ENCODE results near the gene SOS2. TPM values are rescaled to one million over a fixed set of nuclear protein-coding genes. Genes with fewer than 3 reads are reported as not detected.

SOS2 gene
- total and polyA plus RNA-seq, 2 donors (not counting 1 experiment from before 2014, with no cell fraction given): 9.6 to 51.0 TPM

DNA sequence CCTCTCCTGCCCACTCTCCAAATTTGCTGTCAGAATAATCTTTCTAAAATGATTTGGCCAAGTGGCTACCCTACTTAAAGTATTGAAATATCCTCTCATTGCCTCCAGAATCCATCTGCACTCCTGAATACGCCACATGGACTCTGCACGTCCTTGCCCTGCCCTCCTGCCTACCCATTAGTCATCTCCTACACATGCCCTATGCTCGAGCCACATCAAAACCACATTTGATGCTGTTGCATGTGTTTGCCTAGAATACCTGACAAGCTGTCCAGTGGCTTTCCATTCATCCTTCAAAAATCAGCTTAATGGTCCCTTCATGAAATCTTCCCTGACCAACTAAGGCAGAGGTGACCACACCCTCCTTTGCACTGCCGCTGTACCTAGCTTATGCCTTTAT, 132.0 kb downstream of the SOS2 start:
- Histone ChIP-seq H3K27me3 (replicated peaks in 1 of 4; ENCODE audit: control extremely low read depth in 1 of 4, control insufficient read depth in 3 of 4, insufficient read depth in 4 of 4, low read length in 3 of 4) (no peaks in the 10 kb centered on the region), H3K4me1 (ENCODE audit: control insufficient read depth in 2 of 2, insufficient read depth in 2 of 2, low read length in 2 of 2) (peaks cover 42 to 63% of the 10 kb centered on the region in 2 donors), H3K9me3 (ENCODE audit: control extremely low read depth in 1 of 3, control insufficient read depth in 2 of 3, insufficient read depth in 1 of 3, low read length in 2 of 3) (no peaks in the 10 kb centered on the region), H3K4me2 (replicated peaks; ENCODE audit: low read depth, low read length, poor library complexity, severe bottlenecking) (no peak overlapping the region), H3K79me2 (ENCODE audit: control insufficient read depth, insufficient read depth, low read length) (peaks cover 98% of the 10 kb centered on the region), H4K20me1 (ENCODE audit: control insufficient read depth, insufficient read depth, low read length, poor library complexity, severe bottlenecking) (no peaks in the 10 kb centered on the region), H2AFZ (ENCODE audit: insufficient read depth, low read depth, low read length, poor library complexity, severe bottlenecking) (no peak overlapping the region), H3K4me3 (ENCODE audit: control extremely low read depth in 1 of 5, extremely low read depth in 1 of 5, insufficient read depth in 1 of 5, low read depth in 2 of 5, low read length in 4 of 5) (no peak overlapping the region), H3K27ac (ENCODE audit: low read length in 2 of 2) (no peak overlapping the region), H3K36me3 (replicated peaks in 1 of 2; ENCODE audit: control extremely low read depth in 1 of 2, control insufficient read depth in 1 of 2, extremely low read depth in 1 of 2, insufficient read depth in 2 of 2, low read length in 1 of 2) (peaks cover 0 to 5% of the 10 kb centered on the region in 2 experiments), H3K9ac (ENCODE audit: low read length) (no peak overlapping the region)
- no peak overlapping the region for H3K4me3 Mint-ChIP-seq
- H3K4me1 Mint-ChIP-seq: peaks cover 66% of the 10 kb centered on the region
- intact Hi-C loops (cut with micrococcal nuclease): no loop called here
- DNase-seq (no peak), ATAC-seq (ENCODE audit: low read depth) (no peak)
- H3K27ac Mint-ChIP-seq: peak overlapping the region; percentile 28
- H3K27me3 Mint-ChIP-seq: no peaks in the 10 kb centered on the region
- WGBS (ENCODE audit: insufficient coverage): 84% methylated on average over 3 of the region's 4 CpGs
- H3K9me3 Mint-ChIP-seq (ENCODE audit: insufficient read depth): no peaks in the 10 kb centered on the region
- TF ChIP-seq, protein P1, sequence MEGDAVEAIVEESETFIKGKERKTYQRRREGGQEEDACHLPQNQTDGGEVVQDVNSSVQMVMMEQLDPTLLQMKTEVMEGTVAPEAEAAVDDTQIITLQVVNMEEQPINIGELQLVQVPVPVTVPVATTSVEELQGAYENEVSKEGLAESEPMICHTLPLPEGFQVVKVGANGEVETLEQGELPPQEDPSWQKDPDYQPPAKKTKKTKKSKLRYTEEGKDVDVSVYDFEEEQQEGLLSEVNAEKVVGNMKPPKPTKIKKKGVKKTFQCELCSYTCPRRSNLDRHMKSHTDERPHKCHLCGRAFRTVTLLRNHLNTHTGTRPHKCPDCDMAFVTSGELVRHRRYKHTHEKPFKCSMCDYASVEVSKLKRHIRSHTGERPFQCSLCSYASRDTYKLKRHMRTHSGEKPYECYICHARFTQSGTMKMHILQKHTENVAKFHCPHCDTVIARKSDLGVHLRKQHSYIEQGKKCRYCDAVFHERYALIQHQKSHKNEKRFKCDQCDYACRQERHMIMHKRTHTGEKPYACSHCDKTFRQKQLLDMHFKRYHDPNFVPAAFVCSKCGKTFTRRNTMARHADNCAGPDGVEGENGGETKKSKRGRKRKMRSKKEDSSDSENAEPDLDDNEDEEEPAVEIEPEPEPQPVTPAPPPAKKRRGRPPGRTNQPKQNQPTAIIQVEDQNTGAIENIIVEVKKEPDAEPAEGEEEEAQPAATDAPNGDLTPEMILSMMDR (IDR thresholded peaks at IDR 0.05): no peak
- TF ChIP-seq EZH2 (IDR thresholded peaks at IDR 0.05; ENCODE audit: borderline replicate concordance, insufficient read depth, low read depth, low read length, poor library complexity, severe bottlenecking): no peak
- POLR2A ChIA-PET: interaction anchor here (0.7 to 2.7 kb wide), 3 partner anchors 8 to 217 kb away, joined by 4 to 10 read pairs (median 5); no protein-coding TSS in a partner anchor
- CTCF ChIA-PET: interaction anchor here (1.9 to 10.1 kb wide), 3 partner anchors 13 to 246 kb away, joined by 5 to 182 read pairs (median 9); no protein-coding TSS in a partner anchor

DNA sequence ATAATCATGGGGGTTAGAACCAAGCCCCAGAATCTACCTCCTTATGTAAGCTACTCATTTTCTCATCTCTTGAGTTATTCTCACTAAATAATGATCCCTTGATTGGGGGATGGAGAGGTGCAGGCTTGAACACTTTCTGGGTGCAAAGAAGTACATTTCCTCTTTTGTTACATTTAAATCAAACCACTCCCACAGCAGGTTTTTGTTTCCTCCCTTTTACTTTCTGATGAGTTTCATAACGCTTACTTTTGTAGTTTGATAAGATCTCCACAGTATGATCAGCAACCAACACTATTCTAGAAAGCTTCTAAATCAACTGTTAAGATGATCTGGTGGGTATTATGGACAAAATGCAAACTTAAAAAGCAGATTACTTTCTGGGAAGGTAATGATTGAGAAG, 135.5 kb downstream of the SOS2 start:
- Histone ChIP-seq H3K79me2 (ENCODE audit: control insufficient read depth, insufficient read depth, low read length) (peaks cover 98% of the 10 kb centered on the region), H3K9me3 (ENCODE audit: control extremely low read depth in 1 of 3, control insufficient read depth in 2 of 3, insufficient read depth in 1 of 3, low read length in 2 of 3) (no peaks in the 10 kb centered on the region), H4K20me1 (ENCODE audit: control insufficient read depth, insufficient read depth, low read length, poor library complexity, severe bottlenecking) (no peaks in the 10 kb centered on the region), H2AFZ (ENCODE audit: insufficient read depth, low read depth, low read length, poor library complexity, severe bottlenecking) (peak overlapping the region; percentile 59), H3K36me3 (replicated peaks in 1 of 2; ENCODE audit: control extremely low read depth in 1 of 2, control insufficient read depth in 1 of 2, extremely low read depth in 1 of 2, insufficient read depth in 2 of 2, low read length in 1 of 2) (peaks cover 0 to 6% of the 10 kb centered on the region in 2 experiments), H3K27ac (ENCODE audit: low read length in 2 of 2) (peak overlapping the region; percentile 70 to 84), H3K9ac (ENCODE audit: low read length) (peak overlapping the region; percentile 54), H3K4me2 (replicated peaks; ENCODE audit: low read depth, low read length, poor library complexity, severe bottlenecking) (peak overlapping the region; percentile 68), H3K4me3 (ENCODE audit: control extremely low read depth in 1 of 5, extremely low read depth in 1 of 5, insufficient read depth in 1 of 5, low read depth in 2 of 5, low read length in 4 of 5) (peak overlapping the region in 4 of 5 experiments; percentile 11 to 55 (median 40)), H3K4me1 (ENCODE audit: control insufficient read depth in 2 of 2, insufficient read depth in 2 of 2, low read length in 2 of 2) (peaks cover 59 to 72% of the 10 kb centered on the region in 2 donors), H3K27me3 (replicated peaks in 1 of 4; ENCODE audit: control extremely low read depth in 1 of 4, control insufficient read depth in 3 of 4, insufficient read depth in 4 of 4, low read length in 3 of 4) (no peaks in the 10 kb centered on the region)
- ChIA-PET POLR2A (interaction anchor here (0.6 to 1.5 kb wide), 4 partner anchors 20 to 48 kb away, joined by 3 to 8 read pairs (median 4); partner anchors contain the start of gene VCPKMT), CTCF (interaction anchor here (0.5 to 9.2 kb wide), 14 partner anchors 8 to 243 kb away, joined by 3 to 70 read pairs (median 4); partner anchors contain the start of gene NEMF)
- Mint-ChIP-seq H3K4me1 (peaks cover 78% of the 10 kb centered on the region), H3K27ac (peak overlapping the region; percentile 94), H3K9me3 (ENCODE audit: insufficient read depth) (no peaks in the 10 kb centered on the region), H3K4me3 (peak overlapping the region; percentile 75), H3K27me3 (no peaks in the 10 kb centered on the region)
- no CpG with 5 or more reads among the region's 1 CpG for WGBS (ENCODE audit: insufficient coverage)
- intact Hi-C loops (cut with micrococcal nuclease): loop anchor here (1.0 kb wide), 1 partner anchor 11 kb away; no protein-coding TSS in a partner anchor
- peak; percentile 57 for ATAC-seq (ENCODE audit: low read depth)
- DNase-seq: peak; percentile 65
- TF ChIP-seq EZH2 (IDR thresholded peaks at IDR 0.05; ENCODE audit: borderline replicate concordance, insufficient read depth, low read depth, low read length, poor library complexity, severe bottlenecking): no peak
- TF ChIP-seq, protein P1 (IDR thresholded peaks at IDR 0.05): no peak
